GM23338 (cell line): Measurements from ENCODE around the gene ARHGAP4.

ENCODE experiments used
- CREB1 ChIP-seq: fragments of 250-450 bp; sonication (Bioruptor Pico); IDR thresholded peaks from 2 replicates; pipeline ENCODE4 v1.5.0; 2020; ENCODE audit warnings: low read depth, mild to moderate bottlenecking, moderate library complexity
- EZH2 ChIP-seq: fragments of 200-600 bp; sonication (generic); IDR thresholded peaks from one replicate; pipeline ENCODE4 v1.8.0; 2017; ENCODE audit warnings: antibody characterized with exemption, mild to moderate bottlenecking, low read depth; ENCODE audit not compliant: unreplicated experiment
- TF ChIP-seq, protein P1 (sequence below), 2 experiments: fragments of 200-600 bp in 1 of 2; sonication (generic) in 1 of 2; conservative IDR thresholded peaks; 2 replicates each; pipeline versions ENCODE4 v1.5.1 to v1.6.1; 2016 to 2017; ENCODE audit warnings: antibody characterized with exemption in 2 of 2, low read depth in 2 of 2, mild to moderate bottlenecking in 2 of 2, moderate library complexity in 1 of 2
- TF ChIP-seq, protein P2 (sequence below): IDR thresholded peaks from 2 replicates; pipeline ENCODE4 v1.6.1; 2016; ENCODE audit warnings: antibody characterized with exemption
- TF ChIP-seq, protein P3 (sequence below): IDR thresholded peaks from one replicate; pipeline ENCODE4 v1.6.1; 2018; ENCODE audit warnings: antibody characterized with exemption; ENCODE audit not compliant: unreplicated experiment

DNA sequence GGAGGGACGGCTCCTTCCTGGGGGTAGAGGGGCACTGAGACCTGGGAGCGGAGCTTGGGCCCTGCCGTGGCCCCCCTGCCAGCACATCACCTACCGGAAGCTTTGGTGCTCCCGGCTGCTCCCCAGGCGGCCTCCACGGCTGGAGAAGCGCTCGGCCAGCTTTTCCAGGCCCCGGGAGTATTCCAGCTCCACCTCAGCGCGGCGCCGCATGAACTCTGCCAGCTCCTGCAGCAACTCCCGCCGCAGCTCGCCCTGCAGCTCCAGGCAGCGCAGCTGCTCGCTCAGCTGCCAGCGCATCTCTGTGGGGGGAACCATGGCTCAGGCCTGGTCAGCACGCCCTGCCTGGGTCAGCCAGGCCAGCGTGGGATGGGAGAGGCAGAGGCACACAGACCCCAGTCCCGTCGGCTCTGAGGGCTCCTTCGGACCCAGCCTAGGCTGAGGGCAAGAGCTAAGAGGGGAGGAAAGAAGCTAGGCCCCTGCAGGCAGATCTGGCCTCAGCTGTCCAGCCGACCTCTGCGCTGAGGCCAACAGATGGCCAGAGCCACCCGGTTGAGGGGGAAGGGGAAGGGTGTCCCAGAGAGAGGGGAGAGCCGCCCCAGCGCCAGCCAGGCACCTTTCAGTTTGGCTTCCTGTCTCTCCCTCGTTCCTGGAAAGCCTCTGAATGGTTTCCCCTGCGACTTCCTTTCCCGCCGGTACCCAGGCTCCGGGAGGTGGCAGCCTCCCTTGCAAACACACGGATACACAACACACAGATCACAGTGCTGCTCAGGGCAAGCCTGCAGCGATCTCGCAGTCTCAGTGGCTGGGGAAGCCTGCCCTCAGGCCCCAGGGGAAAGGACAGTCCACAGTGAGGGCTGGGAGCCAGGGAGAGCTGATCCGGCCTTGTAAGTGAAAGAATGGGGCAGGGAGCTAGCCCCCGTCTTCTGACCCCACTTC lies 4.3 kb downstream of the ARHGAP4 start:
- TF ChIP-seq, protein P1, sequence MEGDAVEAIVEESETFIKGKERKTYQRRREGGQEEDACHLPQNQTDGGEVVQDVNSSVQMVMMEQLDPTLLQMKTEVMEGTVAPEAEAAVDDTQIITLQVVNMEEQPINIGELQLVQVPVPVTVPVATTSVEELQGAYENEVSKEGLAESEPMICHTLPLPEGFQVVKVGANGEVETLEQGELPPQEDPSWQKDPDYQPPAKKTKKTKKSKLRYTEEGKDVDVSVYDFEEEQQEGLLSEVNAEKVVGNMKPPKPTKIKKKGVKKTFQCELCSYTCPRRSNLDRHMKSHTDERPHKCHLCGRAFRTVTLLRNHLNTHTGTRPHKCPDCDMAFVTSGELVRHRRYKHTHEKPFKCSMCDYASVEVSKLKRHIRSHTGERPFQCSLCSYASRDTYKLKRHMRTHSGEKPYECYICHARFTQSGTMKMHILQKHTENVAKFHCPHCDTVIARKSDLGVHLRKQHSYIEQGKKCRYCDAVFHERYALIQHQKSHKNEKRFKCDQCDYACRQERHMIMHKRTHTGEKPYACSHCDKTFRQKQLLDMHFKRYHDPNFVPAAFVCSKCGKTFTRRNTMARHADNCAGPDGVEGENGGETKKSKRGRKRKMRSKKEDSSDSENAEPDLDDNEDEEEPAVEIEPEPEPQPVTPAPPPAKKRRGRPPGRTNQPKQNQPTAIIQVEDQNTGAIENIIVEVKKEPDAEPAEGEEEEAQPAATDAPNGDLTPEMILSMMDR (conservative IDR thresholded peaks at IDR 0.05; ENCODE audit: low read depth in 2 of 2), result no peak
- TF ChIP-seq EZH2 (no peak), CREB1 (CRISPR knock-in tag) (no peak)
- TF ChIP-seq, protein P2, sequence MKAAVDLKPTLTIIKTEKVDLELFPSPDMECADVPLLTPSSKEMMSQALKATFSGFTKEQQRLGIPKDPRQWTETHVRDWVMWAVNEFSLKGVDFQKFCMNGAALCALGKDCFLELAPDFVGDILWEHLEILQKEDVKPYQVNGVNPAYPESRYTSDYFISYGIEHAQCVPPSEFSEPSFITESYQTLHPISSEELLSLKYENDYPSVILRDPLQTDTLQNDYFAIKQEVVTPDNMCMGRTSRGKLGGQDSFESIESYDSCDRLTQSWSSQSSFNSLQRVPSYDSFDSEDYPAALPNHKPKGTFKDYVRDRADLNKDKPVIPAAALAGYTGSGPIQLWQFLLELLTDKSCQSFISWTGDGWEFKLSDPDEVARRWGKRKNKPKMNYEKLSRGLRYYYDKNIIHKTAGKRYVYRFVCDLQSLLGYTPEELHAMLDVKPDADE, result no peak
- TF ChIP-seq, protein P3, sequence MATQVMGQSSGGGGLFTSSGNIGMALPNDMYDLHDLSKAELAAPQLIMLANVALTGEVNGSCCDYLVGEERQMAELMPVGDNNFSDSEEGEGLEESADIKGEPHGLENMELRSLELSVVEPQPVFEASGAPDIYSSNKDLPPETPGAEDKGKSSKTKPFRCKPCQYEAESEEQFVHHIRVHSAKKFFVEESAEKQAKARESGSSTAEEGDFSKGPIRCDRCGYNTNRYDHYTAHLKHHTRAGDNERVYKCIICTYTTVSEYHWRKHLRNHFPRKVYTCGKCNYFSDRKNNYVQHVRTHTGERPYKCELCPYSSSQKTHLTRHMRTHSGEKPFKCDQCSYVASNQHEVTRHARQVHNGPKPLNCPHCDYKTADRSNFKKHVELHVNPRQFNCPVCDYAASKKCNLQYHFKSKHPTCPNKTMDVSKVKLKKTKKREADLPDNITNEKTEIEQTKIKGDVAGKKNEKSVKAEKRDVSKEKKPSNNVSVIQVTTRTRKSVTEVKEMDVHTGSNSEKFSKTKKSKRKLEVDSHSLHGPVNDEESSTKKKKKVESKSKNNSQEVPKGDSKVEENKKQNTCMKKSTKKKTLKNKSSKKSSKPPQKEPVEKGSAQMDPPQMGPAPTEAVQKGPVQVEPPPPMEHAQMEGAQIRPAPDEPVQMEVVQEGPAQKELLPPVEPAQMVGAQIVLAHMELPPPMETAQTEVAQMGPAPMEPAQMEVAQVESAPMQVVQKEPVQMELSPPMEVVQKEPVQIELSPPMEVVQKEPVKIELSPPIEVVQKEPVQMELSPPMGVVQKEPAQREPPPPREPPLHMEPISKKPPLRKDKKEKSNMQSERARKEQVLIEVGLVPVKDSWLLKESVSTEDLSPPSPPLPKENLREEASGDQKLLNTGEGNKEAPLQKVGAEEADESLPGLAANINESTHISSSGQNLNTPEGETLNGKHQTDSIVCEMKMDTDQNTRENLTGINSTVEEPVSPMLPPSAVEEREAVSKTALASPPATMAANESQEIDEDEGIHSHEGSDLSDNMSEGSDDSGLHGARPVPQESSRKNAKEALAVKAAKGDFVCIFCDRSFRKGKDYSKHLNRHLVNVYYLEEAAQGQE, result no peak
